PC-9 (cell line): ENCODE data around the gene TWNK. TPM values are rescaled to one million over a fixed set of nuclear protein-coding genes. Genes with fewer than 3 reads are reported as not detected.

Experiments
- BruUV-seq: library from RNA; stranded (reverse); fragments of 400-500 nt; replicated peaks from 2 replicates; lab custom pipeline; 2021; lab: Mats Ljungman, UMichigan
- CTCF ChIA-PET: fragments of 300-600 bp; sonication (Branson Sonifier 250); formaldehyde crosslinking; loops from one replicate; lab custom pipeline; 2022; ENCODE audit warnings: antibody characterized with exemption; lab: Charles Lee
- POLR2A ChIA-PET: fragments of 300-600 bp; sonication (Branson Sonifier 250); formaldehyde crosslinking; loops from one replicate; lab custom pipeline; 2022; ENCODE audit warnings: antibody characterized with exemption; ENCODE audit not compliant: unreplicated experiment; lab: Charles Lee
- DNase-seq, 2 experiments: peaks; one replicate each; pipeline versions ENCODE4 v3.0.0 to v3.0.0-alpha.2; 2015 to 2022; ENCODE audit warnings: mixed read lengths in 1 of 2
- H2AFZ ChIP-seq: fragments of 200-600 bp; sonication (generic); 2 replicates; pipeline ENCODE4 v1.8.1; 2017; ENCODE audit warnings: antibody characterized with exemption
- H3F3A ChIP-seq: fragments of 200-600 bp; sonication (generic); 2 replicates; pipeline ENCODE4 v1.8.1; 2017; ENCODE audit warnings: antibody characterized with exemption, mild to moderate bottlenecking, low read depth; ENCODE audit not compliant: insufficient read depth
- H3K27ac ChIP-seq: fragments of 200-600 bp; sonication (generic); 2 replicates; pipeline ENCODE4 v1.6.1; 2016; ENCODE audit warnings: mixed run types
- H3K27me3 ChIP-seq: fragments of 200-600 bp; sonication (generic); 2 replicates; pipeline ENCODE4 v1.6.1; 2016; ENCODE audit warnings: low read depth, mixed run types; ENCODE audit not compliant: insufficient read depth
- H3K36me3 ChIP-seq: fragments of 200-600 bp; sonication (generic); 2 replicates; pipeline ENCODE4 v1.6.1; 2016; ENCODE audit warnings: low read depth, mixed run types
- H3K4me1 ChIP-seq: fragments of 200-600 bp; sonication (generic); replicated peaks from 2 replicates; pipeline ENCODE4 v1.6.1; 2016; ENCODE audit warnings: mixed run types; ENCODE audit not compliant: insufficient read depth
- H3K4me2 ChIP-seq: fragments of 200-600 bp; sonication (generic); 2 replicates; pipeline ENCODE4 v1.6.1; 2017; ENCODE audit warnings: mixed run types
- H3K4me3 ChIP-seq: fragments of 200-600 bp; sonication (generic); 2 replicates; pipeline ENCODE4 v1.6.1; 2016; ENCODE audit warnings: mixed run types
- H3K79me2 ChIP-seq: fragments of 200-600 bp; sonication (generic); 2 replicates; pipeline ENCODE4 v1.6.1; 2017; ENCODE audit warnings: low read depth, mixed run types
- H3K9me2 ChIP-seq: fragments of 200-600 bp; sonication (generic); 2 replicates; pipeline ENCODE4 v1.8.1; 2017; ENCODE audit warnings: mild to moderate bottlenecking; ENCODE audit not compliant: insufficient read depth
- H3K9me3 ChIP-seq: fragments of 200-600 bp; sonication (generic); 2 replicates; pipeline ENCODE4 v1.8.1; 2016; ENCODE audit warnings: low read depth; ENCODE audit not compliant: insufficient read depth
- H4K20me1 ChIP-seq: fragments of 200-600 bp; sonication (generic); 2 replicates; pipeline ENCODE4 v1.8.1; 2017; ENCODE audit not compliant: insufficient read depth
- EZH2 ChIP-seq: fragments of 200-600 bp; sonication (generic); IDR thresholded peaks from 2 replicates; pipeline ENCODE4 v1.8.0; 2017; ENCODE audit warnings: antibody characterized with exemption, low read depth
- intact Hi-C: fragments of 100-400 bp; cut with micrococcal nuclease; formaldehyde crosslinking; loops from one replicate; pipeline ENCODE4 v1.10.0; 2022; ENCODE audit not compliant: unreplicated experiment
- total RNA-seq: library from RNA; stranded (reverse); gene quantifications from 2 replicates; pipeline ENCODE4 v1.2.3, GENCODE V29; 2021
- TF ChIP-seq, protein P1 (sequence below): fragments of 200-600 bp; sonication (generic); conservative IDR thresholded peaks from 2 replicates; pipeline ENCODE4 v1.6.1; 2017; ENCODE audit warnings: mixed run types, antibody characterized with exemption, mild to moderate bottlenecking, moderate library complexity

TWNK gene
- total RNA-seq, 1 experiment from 2014 or later: 7.9 TPM

GRCh38 chr10:100970076-100970913 lies 17.0 kb upstream of the TWNK start:
- Histone ChIP-seq H3K4me1 (no peaks in the 10 kb centered on the region), H3K36me3 (no peaks in the 10 kb centered on the region), H3F3A (no peaks in the 10 kb centered on the region), H3K9me2 (no peaks in the 10 kb centered on the region), H3K27me3 (no peaks in the 10 kb centered on the region), H3K4me2 (no peak overlapping the region), H3K9me3 (no peaks in the 10 kb centered on the region), H3K79me2 (no peaks in the 10 kb centered on the region), H2AFZ (no peak overlapping the region), H3K27ac (no peak overlapping the region), H4K20me1 (no peaks in the 10 kb centered on the region), H3K4me3 (no peak overlapping the region)
- no TSS peak for BruUV-seq
- ChIA-PET POLR2A (no interaction called here), CTCF (no interaction called here)
- intact Hi-C loops: no loop called here
- TF ChIP-seq, protein P1, sequence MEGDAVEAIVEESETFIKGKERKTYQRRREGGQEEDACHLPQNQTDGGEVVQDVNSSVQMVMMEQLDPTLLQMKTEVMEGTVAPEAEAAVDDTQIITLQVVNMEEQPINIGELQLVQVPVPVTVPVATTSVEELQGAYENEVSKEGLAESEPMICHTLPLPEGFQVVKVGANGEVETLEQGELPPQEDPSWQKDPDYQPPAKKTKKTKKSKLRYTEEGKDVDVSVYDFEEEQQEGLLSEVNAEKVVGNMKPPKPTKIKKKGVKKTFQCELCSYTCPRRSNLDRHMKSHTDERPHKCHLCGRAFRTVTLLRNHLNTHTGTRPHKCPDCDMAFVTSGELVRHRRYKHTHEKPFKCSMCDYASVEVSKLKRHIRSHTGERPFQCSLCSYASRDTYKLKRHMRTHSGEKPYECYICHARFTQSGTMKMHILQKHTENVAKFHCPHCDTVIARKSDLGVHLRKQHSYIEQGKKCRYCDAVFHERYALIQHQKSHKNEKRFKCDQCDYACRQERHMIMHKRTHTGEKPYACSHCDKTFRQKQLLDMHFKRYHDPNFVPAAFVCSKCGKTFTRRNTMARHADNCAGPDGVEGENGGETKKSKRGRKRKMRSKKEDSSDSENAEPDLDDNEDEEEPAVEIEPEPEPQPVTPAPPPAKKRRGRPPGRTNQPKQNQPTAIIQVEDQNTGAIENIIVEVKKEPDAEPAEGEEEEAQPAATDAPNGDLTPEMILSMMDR: no peak
- no peak for TF ChIP-seq EZH2
- no peak for DNase-seq

- H3K27ac ChIP-seq: no peak overlapping the region
- CTCF ChIA-PET: no interaction called here
- no peaks in the 10 kb centered on the region for H3K9me3 ChIP-seq
- H3F3A ChIP-seq: no peaks in the 10 kb centered on the region
- H3K4me2 ChIP-seq: no peak overlapping the region
- H3K36me3 ChIP-seq: no peaks in the 10 kb centered on the region
- no peak overlapping the region for H3K4me3 ChIP-seq
- no peaks in the 10 kb centered on the region for H4K20me1 ChIP-seq
- H2AFZ ChIP-seq: no peak overlapping the region
- no peaks in the 10 kb centered on the region for H3K27me3 ChIP-seq
- intact Hi-C loops: no loop called here
- no peaks in the 10 kb centered on the region for H3K4me1 ChIP-seq
- no peak for DNase-seq
- H3K9me2 ChIP-seq: no peaks in the 10 kb centered on the region
- BruUV-seq: no TSS peak
- TF ChIP-seq, protein P1: no peak
- TF ChIP-seq EZH2: no peak
- POLR2A ChIA-PET: no interaction called here
- H3K79me2 ChIP-seq: no peaks in the 10 kb centered on the region
Observed at GRCh38 chr10:100970914-100971811, 16.2 kb upstream of the TWNK start.

- Histone ChIP-seq H3K36me3 (no peaks in the 10 kb centered on the region), H3F3A (no peaks in the 10 kb centered on the region), H2AFZ (no peak overlapping the region), H3K4me2 (no peak overlapping the region), H3K27me3 (no peaks in the 10 kb centered on the region), H3K9me2 (no peaks in the 10 kb centered on the region), H3K4me1 (peaks cover 9% of the 10 kb centered on the region), H3K9me3 (no peaks in the 10 kb centered on the region), H3K79me2 (no peaks in the 10 kb centered on the region), H4K20me1 (no peaks in the 10 kb centered on the region), H3K4me3 (no peak overlapping the region), H3K27ac (no peak overlapping the region)
- POLR2A ChIA-PET: interaction anchor here (0.7 kb wide), 1 partner anchor 14 kb away, joined by 3 read pairs; no protein-coding TSS in a partner anchor
- intact Hi-C loops: no loop called here
- DNase-seq: no peak
- no peak for TF ChIP-seq EZH2
- TF ChIP-seq, protein P1: no peak
- BruUV-seq: no TSS peak
- CTCF ChIA-PET: no interaction called here
Observed at GRCh38 chr10:100972115-100972903, 15.0 kb upstream of the TWNK start.
